Bronchial smooth muscle cell (primary cell): ENCODE data around the gene CT47A7. TPM values are rescaled to one million over a fixed set of nuclear protein-coding genes. Genes with fewer than 3 reads are reported as not detected.

Experiments
- total RNA-seq: library from RNA; depleted of rRNA; stranded (reverse); fragments of >200 nt; gene quantifications from 2 replicates; pipeline ENCODE4 v1.2.1, GENCODE V29; 2014

Gene CT47A7
- total RNA-seq, result not detected in 2 replicates

DNA sequence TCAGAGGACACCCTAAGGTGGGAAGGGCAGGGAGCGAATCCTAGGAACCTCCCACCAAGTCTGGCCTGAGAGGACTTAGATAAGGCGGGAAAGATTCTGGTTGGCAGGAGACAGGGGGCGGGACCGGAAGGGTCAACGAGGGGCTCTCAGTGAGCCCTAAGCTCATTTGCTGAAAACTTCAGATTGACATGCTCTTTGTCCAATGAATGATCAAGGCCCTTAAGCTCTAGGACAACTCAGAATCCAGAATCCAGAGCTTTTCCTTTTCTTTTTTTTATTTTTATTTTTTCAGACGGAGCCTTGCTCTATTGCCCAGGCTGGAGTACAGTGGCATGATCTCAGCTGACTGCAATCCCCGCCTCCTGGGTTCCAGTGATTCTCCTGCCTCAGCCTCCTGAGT, at the start of gene CT47A7:
Gene CT47A7 (minus strand): TSS at position 101 of the 400 bp plus-strand sequence. CDS start 255 bp downstream, outside the sequence.

DNA sequence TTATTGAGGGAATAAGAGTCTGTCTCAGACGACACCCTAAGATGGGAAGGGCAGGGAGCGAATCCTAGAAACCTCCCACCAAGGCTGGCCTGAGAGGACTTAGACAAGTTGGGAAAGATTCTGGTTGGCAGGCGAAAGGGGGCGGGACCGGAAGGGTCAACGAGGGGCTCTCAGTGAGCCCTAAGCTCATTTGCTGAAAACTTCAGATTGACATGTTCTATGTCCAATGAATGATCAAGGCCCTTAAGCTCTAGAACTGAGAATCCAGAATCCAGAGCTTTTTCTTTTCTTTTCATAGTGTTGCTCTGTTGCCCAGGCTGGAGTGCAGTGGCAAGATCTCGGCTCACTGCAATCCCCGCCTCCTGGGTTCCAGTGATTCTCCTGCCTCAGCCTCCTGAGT, 29.3 kb upstream of the CT47A7 start, which contains the start of gene CT47A1:
Gene CT47A1 (minus strand): TSS at position 101 of the 400 bp plus-strand sequence. CDS start 231 bp downstream, outside the sequence.

Other genes with a start within 250 kb of the CT47A7 start
- not detected in 2 replicates for gene CT47B1, start 80.7 kb downstream of the CT47A7 start, total RNA-seq
- not detected in 2 replicates for gene CT47A11, start 19.4 kb downstream of the CT47A7 start, total RNA-seq
- not detected in 2 replicates for gene CT47A10, start 14.6 kb downstream of the CT47A7 start, total RNA-seq
- gene CT47A9, start 9.7 kb downstream of the CT47A7 start, total RNA-seq, result not detected in 2 replicates
- not detected in 2 replicates for gene CT47A8, start 4.9 kb downstream of the CT47A7 start, total RNA-seq
- gene CT47A6, start 4.9 kb upstream of the CT47A7 start, total RNA-seq, result not detected in 2 replicates
- gene CT47A5, start 9.7 kb upstream of the CT47A7 start, total RNA-seq, result not detected in 2 replicates
- gene CT47A4, start 14.6 kb upstream of the CT47A7 start, total RNA-seq, result not detected in 2 replicates
- not detected in 2 replicates for gene CT47A3, start 19.5 kb upstream of the CT47A7 start, total RNA-seq
- gene CT47A2, start 24.3 kb upstream of the CT47A7 start, total RNA-seq, result not detected in 2 replicates
- gene CT47A1, start 29.2 kb upstream of the CT47A7 start, total RNA-seq, result not detected in 2 replicates
- gene GLUD2, start 91.0 kb upstream of the CT47A7 start, total RNA-seq, result 1.6 and 1.8 TPM in 2 replicates